Caco-2 (cell line): ENCODE data around the gene NUP210L. TPM values are rescaled to one million over a fixed set of nuclear protein-coding genes. Genes with fewer than 3 reads are reported as not detected.

Experiments used
- BruUV-seq: library from RNA; stranded (reverse); fragments of 400-500 nt; replicated peaks from 2 replicates; lab custom pipeline; 2021; lab: Mats Ljungman, UMichigan
- CTCF ChIA-PET: fragments of 300-600 bp; sonication (Branson Sonifier 250); formaldehyde crosslinking; loops from one replicate; lab custom pipeline; 2022; ENCODE audit warnings: antibody characterized with exemption; lab: Charles Lee
- POLR2A ChIA-PET: fragments of 300-600 bp; sonication (Branson Sonifier 250); formaldehyde crosslinking; loops from one replicate; lab custom pipeline; 2022; ENCODE audit warnings: antibody characterized with exemption; lab: Charles Lee
- DNase-seq, 2 experiments: peaks; one replicate each; pipeline versions ENCODE4 v3.0.0 to v3.0.0-alpha.2; 2020 to 2022
- H3K27me3 ChIP-seq: replicated peaks from 2 replicates; pipeline ENCODE4 v1.6.0; 2011; ENCODE audit warnings: low read length; ENCODE audit not compliant: control insufficient read depth, insufficient read depth
- H3K36me3 ChIP-seq: 2 replicates; pipeline ENCODE4 v1.5.1; 2011; ENCODE audit warnings: low read length; ENCODE audit not compliant: control insufficient read depth, insufficient read depth
- H3K4me1 ChIP-seq: fragments of 250-450 bp; sonication (Bioruptor Pico); 2 replicates; pipeline ENCODE4 v1.5.1; 2020; ENCODE audit warnings: mild to moderate bottlenecking
- H3K4me3 ChIP-seq: 2 replicates; pipeline ENCODE4 v1.5.1; 2011; ENCODE audit warnings: low read depth, mild to moderate bottlenecking, control low read depth, low read length
- H3K9me3 ChIP-seq: fragments of 250-450 bp; sonication (Bioruptor Pico); 2 replicates; pipeline ENCODE4 v1.5.1; 2020; ENCODE audit warnings: mild to moderate bottlenecking, moderate library complexity
- H3K27ac Mint-ChIP-seq: one replicate; pipeline ENCODE4 v1.8.0; 2022; ENCODE audit warnings: mixed read lengths; ENCODE audit not compliant: unreplicated experiment
- H3K27me3 Mint-ChIP-seq: one replicate; pipeline ENCODE4 v1.8.0; 2022; ENCODE audit warnings: mixed read lengths; ENCODE audit not compliant: insufficient read depth, unreplicated experiment
- H3K36me3 Mint-ChIP-seq: one replicate; pipeline ENCODE4 v1.8.0; 2022; ENCODE audit warnings: mild to moderate bottlenecking, mixed read lengths; ENCODE audit not compliant: insufficient read depth, unreplicated experiment
- H3K4me1 Mint-ChIP-seq: one replicate; pipeline ENCODE4 v1.8.0; 2022; ENCODE audit warnings: low read depth, mixed read lengths; ENCODE audit not compliant: unreplicated experiment
- H3K4me3 Mint-ChIP-seq: one replicate; pipeline ENCODE4 v1.8.0; 2022; ENCODE audit warnings: mild to moderate bottlenecking, moderate library complexity, mixed read lengths; ENCODE audit not compliant: unreplicated experiment
- H3K9me3 Mint-ChIP-seq: one replicate; pipeline ENCODE4 v1.8.0; 2022; ENCODE audit warnings: mixed read lengths; ENCODE audit not compliant: unreplicated experiment
- CTCF ChIP-seq, 2 experiments: fragments of 200-600 bp in 1 of 2; IDR thresholded peaks; 1 replicate in 1 of 2; 2 replicates in 1 of 2; pipeline versions ENCODE4 v1.5.1 to v1.8.0; 2011 to 2022; ENCODE audit warnings: antibody characterized with exemption in 1 of 2, control low read depth in 1 of 2, inconsistent platforms in 1 of 2, low read depth in 1 of 2, low read length in 1 of 2, mild to moderate bottlenecking in 1 of 2, moderate library complexity in 1 of 2; ENCODE audit not compliant: insufficient read depth in 1 of 2, severe bottlenecking in 1 of 2, unreplicated experiment in 1 of 2
- intact Hi-C: fragments of 100-400 bp; cut with micrococcal nuclease; formaldehyde crosslinking; loops from one replicate; pipeline ENCODE4 v1.10.0; 2022; ENCODE audit not compliant: unreplicated experiment
- total RNA-seq: library from RNA; stranded (reverse); gene quantifications from 2 replicates; pipeline ENCODE4 v1.2.3, GENCODE V29; 2022

Gene NUP210L
- total RNA-seq, 1 experiment from 2014 or later = 0.07 TPM

DNA sequence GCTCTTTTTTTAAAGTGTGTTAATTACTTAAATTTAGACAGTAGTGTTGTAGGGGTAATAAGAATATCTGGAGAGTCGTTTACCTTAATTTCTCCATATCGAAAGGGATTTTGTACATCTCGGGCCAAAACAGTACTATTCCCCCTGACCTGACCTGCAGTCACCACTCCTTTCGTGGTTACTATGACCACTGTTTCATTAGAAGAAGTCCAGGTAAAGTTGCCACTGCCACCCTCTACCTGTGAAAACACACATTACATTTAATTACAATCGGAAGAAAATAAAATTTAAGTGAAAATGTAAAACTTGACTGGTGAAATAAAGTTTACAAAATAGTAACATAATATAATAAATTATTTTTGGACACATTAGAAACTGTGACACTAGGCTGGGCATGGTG is 37.2 kb downstream of the NUP210L start:
- DNase-seq = peak in 1 of 2 experiments; percentile 5
- peak; percentile 22 to 23 for TF ChIP-seq CTCF (IDR thresholded peaks at IDR 0.05; ENCODE audit: insufficient read depth in 1 of 2, low read depth in 1 of 2, low read length in 1 of 2, severe bottlenecking in 1 of 2, unreplicated experiment in 1 of 2)
- intact Hi-C loops = loop anchor here (5.0 kb wide), 1 partner anchor 115 kb away; no protein-coding TSS in a partner anchor
- no TSS peak for BruUV-seq
- H3K4me1 Mint-ChIP-seq = peaks cover 6% of the 10 kb centered on the region
- no peaks in the 10 kb centered on the region for H3K9me3 Mint-ChIP-seq
- Histone ChIP-seq H3K27me3 (no peaks in the 10 kb centered on the region), H3K4me1 (0 out of 2 replicates have a peak, but pooled peaks cover 4% of the 10 kb centered on the region), H3K4me3 (no peak overlapping the region), H3K36me3 (no peaks in the 10 kb centered on the region), H3K9me3 (no peaks in the 10 kb centered on the region)
- no peaks in the 10 kb centered on the region for H3K36me3 Mint-ChIP-seq
- POLR2A ChIA-PET = no interaction called here
- H3K4me3 Mint-ChIP-seq = no peak overlapping the region
- H3K27me3 Mint-ChIP-seq = no peaks in the 10 kb centered on the region
- no peak overlapping the region for H3K27ac Mint-ChIP-seq
- CTCF ChIA-PET = no interaction called here

- H3K4me1 Mint-ChIP-seq = peaks cover 6% of the 10 kb centered on the region
- no TSS peak for BruUV-seq
Observed at GRCh38 chr1:154115180-154115579, 39.7 kb downstream of the NUP210L start.

More at GRCh38 chr1:154115180-154115579, 39.7 kb downstream of the NUP210L start:
- Histone ChIP-seq H3K36me3 (no peaks in the 10 kb centered on the region), H3K4me3 (no peak overlapping the region), H3K9me3 (no peaks in the 10 kb centered on the region), H3K4me1 (0 out of 2 replicates have a peak, but pooled peaks cover 4% of the 10 kb centered on the region), H3K27me3 (no peaks in the 10 kb centered on the region)
- intact Hi-C loops = loop anchor here (5.0 kb wide), 1 partner anchor 113 kb away; no protein-coding TSS in a partner anchor
- Mint-ChIP-seq H3K36me3 (no peaks in the 10 kb centered on the region), H3K27ac (no peak overlapping the region), H3K9me3 (no peaks in the 10 kb centered on the region), H3K27me3 (no peaks in the 10 kb centered on the region), H3K4me3 (no peak overlapping the region)
- no peak for TF ChIP-seq CTCF (IDR thresholded peaks at IDR 0.05; ENCODE audit: insufficient read depth in 1 of 2, low read depth in 1 of 2, low read length in 1 of 2, severe bottlenecking in 1 of 2, unreplicated experiment in 1 of 2)
- POLR2A ChIA-PET = interaction anchor here (1.0 kb wide), 1 partner anchor 125 kb away, joined by 4 read pairs; no protein-coding TSS in a partner anchor
- DNase-seq = no peak
- CTCF ChIA-PET = no interaction called here
